HFFc6 (cell line): ENCODE measurements around the gene COLGALT1. TPM values are rescaled to one million over a fixed set of nuclear protein-coding genes. Genes with fewer than 3 reads are reported as not detected.

Experiments used
- DNase-seq: peaks from one replicate; pipeline ENCODE4 v3.0.0-alpha.2; 2018
- H3K27ac Mint-ChIP-seq: 2 replicates; pipeline ENCODE4 v1.8.0; 2020; ENCODE audit warnings: mild to moderate bottlenecking, mixed read lengths
- H3K27me3 Mint-ChIP-seq: 2 replicates; pipeline ENCODE4 v1.8.0; 2021; ENCODE audit warnings: mild to moderate bottlenecking, moderate library complexity, mixed read lengths; ENCODE audit not compliant: insufficient read depth
- H3K36me3 Mint-ChIP-seq: 2 replicates; pipeline ENCODE4 v1.8.0; 2021; ENCODE audit warnings: low read depth, mixed read lengths
- H3K4me1 Mint-ChIP-seq: 2 replicates; pipeline ENCODE4 v1.8.0; 2020; ENCODE audit warnings: low read depth, mixed read lengths
- H3K4me3 Mint-ChIP-seq: 2 replicates; pipeline ENCODE4 v1.8.0; 2020; ENCODE audit warnings: mild to moderate bottlenecking, moderate library complexity, mixed read lengths
- H3K9me3 Mint-ChIP-seq: 2 replicates; pipeline ENCODE4 v1.8.0; 2020; ENCODE audit warnings: mild to moderate bottlenecking, mixed read lengths
- total RNA-seq, 6 experiments: library from RNA; stranded (reverse); fragmentation: NEBNext Ultra II Directional; extraction: Animal tissue kit (Norgen Biotek cat#: 25700); gene quantifications; 2 replicates in 1 of 6; 3 replicates in 5 of 6; pipeline ENCODE4 v1.2.3, GENCODE V29; 2021
- TF ChIP-seq, protein P1 (sequence below): fragments of 200-600 bp; sonication (generic); IDR thresholded peaks from 2 replicates; pipeline ENCODE4 v1.5.0; 2021; ENCODE audit warnings: antibody characterized with exemption, mild to moderate bottlenecking

Gene COLGALT1
- total RNA-seq, 6 experiments from 2014 or later = 102 to 115 (median 106) TPM

DNA sequence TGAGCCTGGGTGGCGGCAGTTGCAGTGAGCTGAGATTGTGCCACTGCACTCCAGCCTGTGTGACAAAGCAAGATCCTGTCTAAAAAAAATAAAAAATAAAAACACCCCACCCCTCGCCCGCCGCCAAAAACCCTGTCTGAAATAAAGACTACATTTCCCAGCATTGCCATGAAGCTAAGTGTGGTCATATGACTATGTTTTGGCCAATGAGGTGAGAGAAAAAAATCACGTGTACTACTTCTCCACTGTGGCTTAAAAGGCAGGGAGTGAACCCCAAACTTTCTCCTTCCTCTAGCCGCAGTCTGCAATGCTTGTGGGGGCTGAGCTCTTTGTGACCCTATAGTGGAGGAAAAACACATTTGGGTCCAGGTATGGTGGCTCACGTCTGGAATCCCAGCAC, 54.9 kb downstream of the COLGALT1 start:
- TF ChIP-seq, protein P1, sequence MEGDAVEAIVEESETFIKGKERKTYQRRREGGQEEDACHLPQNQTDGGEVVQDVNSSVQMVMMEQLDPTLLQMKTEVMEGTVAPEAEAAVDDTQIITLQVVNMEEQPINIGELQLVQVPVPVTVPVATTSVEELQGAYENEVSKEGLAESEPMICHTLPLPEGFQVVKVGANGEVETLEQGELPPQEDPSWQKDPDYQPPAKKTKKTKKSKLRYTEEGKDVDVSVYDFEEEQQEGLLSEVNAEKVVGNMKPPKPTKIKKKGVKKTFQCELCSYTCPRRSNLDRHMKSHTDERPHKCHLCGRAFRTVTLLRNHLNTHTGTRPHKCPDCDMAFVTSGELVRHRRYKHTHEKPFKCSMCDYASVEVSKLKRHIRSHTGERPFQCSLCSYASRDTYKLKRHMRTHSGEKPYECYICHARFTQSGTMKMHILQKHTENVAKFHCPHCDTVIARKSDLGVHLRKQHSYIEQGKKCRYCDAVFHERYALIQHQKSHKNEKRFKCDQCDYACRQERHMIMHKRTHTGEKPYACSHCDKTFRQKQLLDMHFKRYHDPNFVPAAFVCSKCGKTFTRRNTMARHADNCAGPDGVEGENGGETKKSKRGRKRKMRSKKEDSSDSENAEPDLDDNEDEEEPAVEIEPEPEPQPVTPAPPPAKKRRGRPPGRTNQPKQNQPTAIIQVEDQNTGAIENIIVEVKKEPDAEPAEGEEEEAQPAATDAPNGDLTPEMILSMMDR = no peak
- Mint-ChIP-seq H3K4me3 (no peak overlapping the region), H3K9me3 (no peaks in the 10 kb centered on the region), H3K27ac (no peak overlapping the region), H3K36me3 (no peaks in the 10 kb centered on the region), H3K27me3 (peaks cover 11% of the 10 kb centered on the region), H3K4me1 (no peaks in the 10 kb centered on the region)
- no peak for DNase-seq

GRCh38 chr19:17611462-17612244, 56.2 kb downstream of the COLGALT1 start:
- H3K27me3 Mint-ChIP-seq = peaks cover 17% of the 10 kb centered on the region

DNA sequence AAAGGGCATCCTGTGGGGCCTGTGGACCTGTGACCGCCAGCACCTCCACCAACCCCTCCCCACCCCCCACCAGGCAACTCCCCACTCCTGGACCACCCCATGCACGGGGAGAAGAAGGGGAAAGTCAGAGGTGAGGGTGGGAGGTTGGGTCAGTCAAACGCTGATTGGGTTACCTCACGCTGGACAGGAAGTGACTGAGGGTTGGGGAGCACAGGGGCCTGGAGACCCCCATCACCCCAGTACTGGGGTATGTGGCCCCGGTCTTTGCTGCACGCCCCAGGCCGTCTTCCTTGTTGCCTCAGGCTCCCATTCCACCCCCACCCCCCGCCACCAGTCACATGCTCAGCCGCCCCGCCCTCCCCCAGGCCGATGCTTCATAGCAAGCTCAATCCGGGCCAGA, 59.0 kb downstream of the COLGALT1 start:
- no peak for DNase-seq
- Mint-ChIP-seq H3K4me1 (no peaks in the 10 kb centered on the region; the same call in 1 of the 2 replicates), H3K9me3 (no peaks in the 10 kb centered on the region), H3K27ac (no peak overlapping the region), H3K27me3 (peaks cover 20% of the 10 kb centered on the region), H3K4me3 (no peak overlapping the region), H3K36me3 (no peaks in the 10 kb centered on the region)
- TF ChIP-seq, protein P1 = no peak

More at GRCh38 chr19:17611462-17612244, 56.2 kb downstream of the COLGALT1 start:
- Mint-ChIP-seq H3K9me3 (no peaks in the 10 kb centered on the region), H3K4me1 (no peaks in the 10 kb centered on the region; the same call in 1 of the 2 replicates), H3K4me3 (no peak overlapping the region), H3K36me3 (no peaks in the 10 kb centered on the region), H3K27ac (no peak overlapping the region)
- DNase-seq = no peak
- TF ChIP-seq, protein P1 = no peak

GRCh38 chr19:17615889-17616685, 60.6 kb downstream of the COLGALT1 start:
- no peaks in the 10 kb centered on the region for H3K9me3 Mint-ChIP-seq
- H3K4me3 Mint-ChIP-seq = no peak overlapping the region
- DNase-seq = no peak
- peaks cover 21% of the 10 kb centered on the region for H3K27me3 Mint-ChIP-seq
- no peaks in the 10 kb centered on the region; the same call in 1 of the 2 replicates for H3K4me1 Mint-ChIP-seq
- H3K27ac Mint-ChIP-seq = no peak overlapping the region
- TF ChIP-seq, protein P1 = no peak
- H3K36me3 Mint-ChIP-seq = no peaks in the 10 kb centered on the region

GRCh38 chr19:17616686-17616960, 61.2 kb downstream of the COLGALT1 start:
- Mint-ChIP-seq H3K4me1 (no peaks in the 10 kb centered on the region; the same call in 1 of the 2 replicates), H3K9me3 (peaks cover 2% of the 10 kb centered on the region), H3K4me3 (no peak overlapping the region), H3K27ac (no peak overlapping the region; the same call in 1 of the 2 replicates), H3K36me3 (0 out of 2 replicates have a peak, but pooled peaks cover under 1% of the 10 kb centered on the region), H3K27me3 (peaks cover 23% of the 10 kb centered on the region)
- DNase-seq = no peak
- TF ChIP-seq, protein P1 = no peak
